Bone marrow (tissue), 2 donors: ENCODE measurements around the gene GLT1D1.

Experiments used
- DNase-seq, 2 donors: peaks; one replicate each; lab custom pipeline; 2025; lab: John Stamatoyannopoulos, UW

Gene GLT1D1

GRCh38 chr12:129002427-129002826 lies 149.1 kb downstream of the GLT1D1 start:
- DNase-seq = no peak

- no peak for DNase-seq
Measured at GRCh38 chr12:129005416-129005815, 152.1 kb downstream of the GLT1D1 start.

GRCh38 chr12:129005829-129006228 lies 152.6 kb downstream of the GLT1D1 start:
- DNase-seq = no peak

- no peak for DNase-seq
Measured at GRCh38 chr12:129009833-129010622, 156.8 kb downstream of the GLT1D1 start.

DNA sequence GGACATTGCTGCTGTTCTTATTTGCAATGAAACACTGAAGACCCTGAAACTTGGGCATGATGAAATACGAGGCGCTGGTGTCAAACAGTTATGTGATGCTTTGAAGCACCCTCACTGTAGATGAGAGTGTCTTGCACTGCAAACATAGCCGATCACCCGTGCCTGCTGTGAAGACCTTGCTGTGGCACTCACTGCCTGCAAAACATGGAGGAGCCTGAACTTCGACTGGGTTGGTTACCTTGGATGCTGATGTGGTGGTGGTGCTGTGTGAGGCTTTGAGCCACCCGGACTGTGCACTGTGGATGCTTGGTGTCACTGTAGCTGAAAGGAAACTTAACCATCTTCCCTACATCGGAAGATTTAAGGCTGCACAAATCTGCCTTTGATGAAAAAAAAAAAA lies 162.9 kb downstream of the GLT1D1 start:
- DNase-seq = no peak

DNA sequence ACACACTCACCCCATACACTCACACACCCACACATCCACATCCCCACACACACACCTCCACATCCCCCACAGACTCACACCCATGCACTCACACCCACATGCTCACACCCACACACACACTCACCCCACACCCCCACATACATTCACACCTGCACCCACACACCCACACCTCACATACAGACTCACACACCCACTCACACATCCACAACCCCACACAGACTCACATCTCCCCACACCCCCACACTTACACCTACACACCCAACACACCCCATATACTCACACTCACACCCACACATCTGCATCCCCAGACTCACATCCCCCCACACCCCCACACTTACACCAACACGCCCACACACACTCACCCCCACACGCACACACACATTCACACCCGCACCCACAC lies 171.8 kb downstream of the GLT1D1 start:
- no peak for DNase-seq

DNA sequence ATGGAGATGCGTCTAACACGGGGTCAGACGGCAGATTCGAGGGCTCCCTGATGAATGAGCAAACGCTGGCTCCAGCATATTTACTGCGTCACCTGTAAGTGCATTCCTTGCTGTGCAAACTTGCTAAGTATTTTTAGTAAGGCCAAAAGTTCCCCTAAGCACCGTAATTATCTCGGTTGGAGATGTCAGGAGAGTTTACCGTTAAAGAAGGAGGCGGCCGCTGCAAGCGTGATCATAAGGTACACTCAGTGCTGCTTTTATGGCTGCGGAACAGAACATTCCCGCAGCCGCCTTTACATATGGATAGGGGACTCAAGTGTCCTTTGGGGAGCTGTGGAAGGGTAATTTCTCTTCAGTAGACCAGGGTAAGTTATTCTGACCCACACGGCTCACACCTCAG lies 175.6 kb downstream of the GLT1D1 start:
- no peak for DNase-seq
